WTC11 (cell line): ENCODE data around the gene CACNB4. TPM values are rescaled to one million over a fixed set of nuclear protein-coding genes. Genes with fewer than 3 reads are reported as not detected.

ENCODE experiments used
- ATAC-seq: fragments of 200-7000 bp; cut with Tn5 transposase; 2 replicates; pipeline ENCODE4 v1.10.0; 2021; ENCODE audit warnings: mild to moderate bottlenecking, moderate library complexity
- CTCF ChIA-PET: fragments of 300-600 bp; sonication (Branson Sonifier 250); formaldehyde crosslinking; loops from one replicate; lab custom pipeline; 2021; ENCODE audit warnings: antibody characterized with exemption; lab: Charles Lee
- POLR2A ChIA-PET: fragments of 350-600 bp; sonication (Branson Sonifier 250); formaldehyde crosslinking; loops from one replicate; lab custom pipeline; 2021; ENCODE audit warnings: antibody characterized with exemption; lab: Charles Lee
- DNase-seq: peaks from one replicate; pipeline ENCODE4 v3.0.0; 2021; ENCODE audit warnings: low spot score
- H3K27ac Mint-ChIP-seq: 2 replicates; pipeline ENCODE4 v1.8.0; 2021; ENCODE audit warnings: mixed read lengths
- H3K27me3 Mint-ChIP-seq: 2 replicates; pipeline ENCODE4 v1.8.0; 2021; ENCODE audit warnings: low read depth, mild to moderate bottlenecking, moderate library complexity, mixed read lengths
- H3K36me3 Mint-ChIP-seq: 2 replicates; pipeline ENCODE4 v1.8.0; 2021; ENCODE audit warnings: mixed read lengths
- H3K4me1 Mint-ChIP-seq: 2 replicates; pipeline ENCODE4 v1.8.0; 2022; ENCODE audit warnings: mixed read lengths
- H3K4me3 Mint-ChIP-seq: 2 replicates; pipeline ENCODE4 v1.8.0; 2021; ENCODE audit warnings: mild to moderate bottlenecking, moderate library complexity, mixed read lengths
- H3K9me3 Mint-ChIP-seq: 2 replicates; pipeline ENCODE4 v1.8.0; 2021; ENCODE audit warnings: mixed read lengths
- ATF2 ChIP-seq: sonication (generic); formaldehyde crosslinking; IDR thresholded peaks from 2 replicates; pipeline ENCODE4 v1.8.1; 2022; ENCODE audit warnings: low read depth, missing genetic modification reagents, borderline replicate concordance
- CREB1 ChIP-seq: sonication (generic); formaldehyde crosslinking; IDR thresholded peaks from 2 replicates; pipeline ENCODE4 v1.8.0; 2023; ENCODE audit warnings: mild to moderate bottlenecking, missing genetic modification reagents
- E2F1 ChIP-seq: sonication (generic); formaldehyde crosslinking; IDR thresholded peaks from 2 replicates; pipeline ENCODE4 v1.8.0; 2022; ENCODE audit warnings: mild to moderate bottlenecking, missing genetic modification reagents
- ESRRA ChIP-seq: sonication (generic); formaldehyde crosslinking; IDR thresholded peaks from 2 replicates; pipeline ENCODE4 v1.8.1; 2022; ENCODE audit warnings: mild to moderate bottlenecking, missing genetic modification reagents, borderline replicate concordance
- ETV6 ChIP-seq: sonication (generic); formaldehyde crosslinking; IDR thresholded peaks from 2 replicates; pipeline ENCODE4 v1.8.1; 2022; ENCODE audit warnings: mild to moderate bottlenecking, missing genetic modification reagents
- FOXP1 ChIP-seq: sonication (generic); formaldehyde crosslinking; IDR thresholded peaks from 2 replicates; pipeline ENCODE4 v1.8.0; 2022; ENCODE audit warnings: missing genetic modification reagents, mild to moderate bottlenecking, moderate library complexity, borderline replicate concordance
- GRHL2 ChIP-seq: fragments of 250-450 bp; sonication (Bioruptor Pico); IDR thresholded peaks from 2 replicates; pipeline ENCODE4 v1.8.0; 2022; ENCODE audit warnings: mild to moderate bottlenecking, moderate library complexity; ENCODE audit not compliant: insufficient replicate concordance, severe bottlenecking
- KAT7 ChIP-seq: sonication (generic); formaldehyde crosslinking; IDR thresholded peaks from 2 replicates; pipeline ENCODE4 v1.8.1; 2023; ENCODE audit warnings: missing genetic modification reagents, mild to moderate bottlenecking, borderline replicate concordance
- NR1H2 ChIP-seq: sonication (generic); formaldehyde crosslinking; IDR thresholded peaks from 2 replicates; pipeline ENCODE4 v1.9.0; 2021; ENCODE audit warnings: mild to moderate bottlenecking, moderate library complexity, missing genetic modification reagents
- NR3C1 ChIP-seq: sonication (generic); formaldehyde crosslinking; conservative IDR thresholded peaks from 2 replicates; pipeline ENCODE4 v1.8.1; 2023; ENCODE audit warnings: low read depth, mild to moderate bottlenecking, missing genetic modification reagents
- OVOL2 ChIP-seq: fragments of 250-450 bp; sonication (Bioruptor Pico); IDR thresholded peaks from 2 replicates; pipeline ENCODE4 v1.9.0; 2021; ENCODE audit warnings: mild to moderate bottlenecking, borderline replicate concordance
- PRRX2 ChIP-seq: fragments of 250-450 bp; sonication (Bioruptor Pico); IDR thresholded peaks from 2 replicates; pipeline ENCODE4 v1.8.0; 2021; ENCODE audit warnings: mild to moderate bottlenecking
- RORB ChIP-seq: fragments of 250-450 bp; sonication (Bioruptor Pico); IDR thresholded peaks from 2 replicates; pipeline ENCODE4 v1.9.0; 2021; ENCODE audit warnings: mild to moderate bottlenecking
- TCF7 ChIP-seq: sonication (generic); formaldehyde crosslinking; IDR thresholded peaks from 2 replicates; pipeline ENCODE4 v1.8.0; 2022; ENCODE audit warnings: mild to moderate bottlenecking, low read depth, missing genetic modification reagents, moderate library complexity
- TEAD1 ChIP-seq: sonication (generic); formaldehyde crosslinking; IDR thresholded peaks from 2 replicates; pipeline ENCODE4 v1.8.0; 2022; ENCODE audit warnings: mild to moderate bottlenecking, missing genetic modification reagents
- TP53 ChIP-seq: sonication (generic); formaldehyde crosslinking; IDR thresholded peaks from 2 replicates; pipeline ENCODE4 v1.8.1; 2023; ENCODE audit warnings: mild to moderate bottlenecking, missing genetic modification reagents
- ZNF232 ChIP-seq: sonication (generic); formaldehyde crosslinking; IDR thresholded peaks from 2 replicates; pipeline ENCODE4 v1.8.0; 2022; ENCODE audit warnings: mild to moderate bottlenecking, missing genetic modification reagents
- ZNF263 ChIP-seq: sonication (generic); formaldehyde crosslinking; IDR thresholded peaks from 2 replicates; pipeline ENCODE4 v1.8.1; 2022; ENCODE audit warnings: low read depth, mild to moderate bottlenecking, moderate library complexity, missing genetic modification reagents
- ZNF396 ChIP-seq: fragments of 250-450 bp; sonication (Bioruptor Pico); IDR thresholded peaks from 2 replicates; pipeline ENCODE4 v1.8.0; 2021; ENCODE audit warnings: mild to moderate bottlenecking, moderate library complexity, borderline replicate concordance
- ZNF532 ChIP-seq: fragments of 250-450 bp; sonication (Bioruptor Pico); IDR thresholded peaks from 2 replicates; pipeline ENCODE4 v1.9.0; 2021; ENCODE audit warnings: mild to moderate bottlenecking, borderline replicate concordance
- ZSCAN18 ChIP-seq: fragments of 250-450 bp; sonication (Bioruptor Pico); IDR thresholded peaks from 2 replicates; pipeline ENCODE4 v2.1.2; 2022; ENCODE audit warnings: mild to moderate bottlenecking, moderate library complexity
- total RNA-seq: library from RNA; stranded (reverse); gene quantifications from 3 replicates; pipeline ENCODE4 v1.2.3, GENCODE V29; 2021

CACNB4 gene
- total RNA-seq, 1 experiment from 2014 or later = 4.7 TPM

- Mint-ChIP-seq H3K4me1 (peaks cover 22% of the 10 kb centered on the region), H3K36me3 (no peaks in the 10 kb centered on the region), H3K27ac (no peak overlapping the region), H3K27me3 (no peaks in the 10 kb centered on the region), H3K9me3 (no peaks in the 10 kb centered on the region), H3K4me3 (no peak overlapping the region)
- ATAC-seq (no peak), DNase-seq (no peak)
- ChIA-PET CTCF (interaction anchor here (1.1 to 1.2 kb wide), 2 partner anchors 20 to 31 kb away, joined by 3 to 7 read pairs; no protein-coding TSS in a partner anchor), POLR2A (interaction anchor here (0.6 kb wide), 1 partner anchor 15 kb away, joined by 4 read pairs; no protein-coding TSS in a partner anchor)
- TF ChIP-seq PRRX2 (CRISPR knock-in tag) (no peak), NR3C1 (no peak), NR1H2 (CRISPR knock-in tag) (no peak), FOXP1 (no peak), ZNF532 (no peak), ZNF263 (CRISPR knock-in tag) (no peak), CREB1 (CRISPR knock-in tag) (no peak), ETV6 (CRISPR knock-in tag) (no peak), E2F1 (CRISPR knock-in tag) (no peak), TEAD1 (CRISPR knock-in tag) (no peak), ZSCAN18 (CRISPR knock-in tag) (no peak), ZNF396 (CRISPR knock-in tag) (no peak), RORB (CRISPR knock-in tag) (no peak), TP53 (CRISPR knock-in tag) (no peak), TCF7 (CRISPR knock-in tag) (no peak), GRHL2 (CRISPR knock-in tag) (no peak), KAT7 (CRISPR knock-in tag) (no peak)
Observed at GRCh38 chr2:151967829-151968722, 130.8 kb downstream of the CACNB4 start.

- no peak for TF ChIP-seq ZNF232
- no peak for TF ChIP-seq ESRRA (CRISPR knock-in tag)
- no peak for TF ChIP-seq OVOL2 (CRISPR knock-in tag)
- TF ChIP-seq FOXP1 = no peak
- no peak for TF ChIP-seq ATF2 (CRISPR knock-in tag)
- H3K9me3 Mint-ChIP-seq = no peaks in the 10 kb centered on the region
- no peak overlapping the region for H3K27ac Mint-ChIP-seq
- POLR2A ChIA-PET = no interaction called here
- H3K27me3 Mint-ChIP-seq = no peaks in the 10 kb centered on the region
- peaks cover 4% of the 10 kb centered on the region for H3K4me1 Mint-ChIP-seq
- H3K36me3 Mint-ChIP-seq = no peaks in the 10 kb centered on the region
- CTCF ChIA-PET = no interaction called here
- ATAC-seq (no peak), DNase-seq (no peak)
- no peak overlapping the region for H3K4me3 Mint-ChIP-seq
Observed at GRCh38 chr2:151965884-151966283, 133.0 kb downstream of the CACNB4 start.
